ENCODE results near the gene RHOG.
"Not testable (repeated sequence)": the region's sequence is repeated elsewhere in the genome, so short reads cannot be mapped to it uniquely, and the experiment has no call there.

Gene RHOG

GRCh38 chr11:3834349-3834663 lies 6.5 kb downstream of the RHOG start:
- DNase-seq (ENCODE audit: low read depth), result no peak

GRCh38 chr11:3833449-3833848 lies 7.3 kb downstream of the RHOG start:
- DNase-seq (ENCODE audit: low read depth), result no peak

- DNase-seq (ENCODE audit: low read depth), result no peak
Observed at GRCh38 chr11:3832816-3833215, 7.9 kb downstream of the RHOG start.

- no peak for DNase-seq (ENCODE audit: low read depth)
Observed at GRCh38 chr11:3831378-3832239, 9.2 kb downstream of the RHOG start.

- no peak for DNase-seq (ENCODE audit: low read depth)
Observed at GRCh38 chr11:3830730-3831129, 10.0 kb downstream of the RHOG start.

- no peak for DNase-seq (ENCODE audit: low read depth)
Observed at GRCh38 chr11:3830088-3830487, 10.7 kb downstream of the RHOG start.

- DNase-seq (ENCODE audit: low read depth), result no peak
Observed at GRCh38 chr11:3827434-3828186, 13.1 kb downstream of the RHOG start.

- DNase-seq (ENCODE audit: low read depth), result no peak
Observed at GRCh38 chr11:3826721-3827120, 14.0 kb downstream of the RHOG start.

GRCh38 chr11:3825473-3826154 lies 15.1 kb downstream of the RHOG start:
- DNase-seq (ENCODE audit: low read depth), result no peak

- DNase-seq (ENCODE audit: low read depth), result peak; percentile 71
Observed at GRCh38 chr11:3824714-3825472, 15.9 kb downstream of the RHOG start.

GRCh38 chr11:3823762-3824506 lies 16.8 kb downstream of the RHOG start:
- no peak for DNase-seq (ENCODE audit: low read depth)

- DNase-seq (ENCODE audit: low read depth), result no peak
Observed at GRCh38 chr11:3823303-3823702, 17.5 kb downstream of the RHOG start.

- no peak for DNase-seq (ENCODE audit: low read depth)
Observed at GRCh38 chr11:3822312-3822711, 18.4 kb downstream of the RHOG start.

- no peak for DNase-seq (ENCODE audit: low read depth)
Observed at GRCh38 chr11:3820971-3821370, 19.8 kb downstream of the RHOG start.

- no peak for DNase-seq (ENCODE audit: low read depth)
Observed at GRCh38 chr11:3817181-3817800, 23.5 kb downstream of the RHOG start.

- DNase-seq (ENCODE audit: low read depth), result no peak
Observed at GRCh38 chr11:3816673-3817072, 24.1 kb downstream of the RHOG start.

- no peak for DNase-seq (ENCODE audit: low read depth)
Observed at GRCh38 chr11:3815845-3816244, 24.9 kb downstream of the RHOG start.

- DNase-seq (ENCODE audit: low read depth), result not testable (repeated sequence)
Observed at GRCh38 chr11:3814832-3815231, 25.9 kb downstream of the RHOG start.

- no peak for DNase-seq (ENCODE audit: low read depth)
Observed at GRCh38 chr11:3810951-3811350, 29.8 kb downstream of the RHOG start.

GRCh38 chr11:3810446-3810845 lies 30.3 kb downstream of the RHOG start:
- no peak for DNase-seq (ENCODE audit: low read depth)

- no peak for DNase-seq (ENCODE audit: low read depth)
Observed at GRCh38 chr11:3809624-3809928, 31.2 kb downstream of the RHOG start.

All from activated T-cell treated with anti-CD3 and anti-CD28 coated beads for 1 hour (primary cell).